ENCODE results near the gene THY1.

GRCh38 chr11:119432484-119433357 is 9.7 kb upstream of the THY1 start:
- TF ChIP-seq TCF12 (IDR thresholded peaks at IDR 0.05; ENCODE audit: low read depth) (no peak), TAF1 (IDR thresholded peaks at IDR 0.05; ENCODE audit: low read depth) (no peak), CREB1 (IDR thresholded peaks at IDR 0.05; ENCODE audit: low read depth) (no peak)
